ENCODE results near the gene FILIP1L. TPM values are rescaled to one million over a fixed set of nuclear protein-coding genes. Genes with fewer than 3 reads are reported as not detected.

The FILIP1L gene
- total RNA-seq, 1 donor from 2014 or later = 1.1 TPM

GRCh38 chr3:100136921-100137320 lies 22.6 kb upstream of the FILIP1L start:
- DNase-seq (ENCODE audit: low read depth) (no peak), FAIRE-seq (peak; percentile 40)
- H3K36me3 ChIP-seq (ENCODE audit: control insufficient read depth, insufficient read depth, low read length) = no peaks in the 10 kb centered on the region
- H3K4me3 ChIP-seq (ENCODE audit: low read depth, low read length) = no peak overlapping the region
- no peak for TF ChIP-seq CTCF (IDR thresholded peaks at IDR 0.05; ENCODE audit: insufficient read depth, low read length, severe bottlenecking)
- no peaks in the 10 kb centered on the region for H3K27me3 ChIP-seq (ENCODE audit: control insufficient read depth, insufficient read depth, low read length)

GRCh38 chr3:100131241-100131640 lies 16.9 kb upstream of the FILIP1L start:
- FAIRE-seq (no peak), DNase-seq (ENCODE audit: low read depth) (no peak)
- no peaks in the 10 kb centered on the region for H3K27me3 ChIP-seq (ENCODE audit: control insufficient read depth, insufficient read depth, low read length)
- TF ChIP-seq CTCF (IDR thresholded peaks at IDR 0.05; ENCODE audit: insufficient read depth, low read length, severe bottlenecking) = no peak
- no peaks in the 10 kb centered on the region for H3K36me3 ChIP-seq (ENCODE audit: control insufficient read depth, insufficient read depth, low read length)
- H3K4me3 ChIP-seq (ENCODE audit: low read depth, low read length) = no peak overlapping the region

GRCh38 chr3:100129941-100130340 lies 15.6 kb upstream of the FILIP1L start:
- no peak for FAIRE-seq
- DNase-seq (ENCODE audit: low read depth) = no peak
- no peak for TF ChIP-seq CTCF (IDR thresholded peaks at IDR 0.05; ENCODE audit: insufficient read depth, low read length, severe bottlenecking)
- Histone ChIP-seq H3K36me3 (ENCODE audit: control insufficient read depth, insufficient read depth, low read length) (no peaks in the 10 kb centered on the region), H3K27me3 (ENCODE audit: control insufficient read depth, insufficient read depth, low read length) (no peaks in the 10 kb centered on the region), H3K4me3 (ENCODE audit: low read depth, low read length) (no peak overlapping the region)

- no peak for TF ChIP-seq CTCF (IDR thresholded peaks at IDR 0.05; ENCODE audit: insufficient read depth, low read length, severe bottlenecking)
- H3K36me3 ChIP-seq (ENCODE audit: control insufficient read depth, insufficient read depth, low read length) = no peaks in the 10 kb centered on the region
- FAIRE-seq (no peak), DNase-seq (ENCODE audit: low read depth) (no peak)
- no peaks in the 10 kb centered on the region for H3K27me3 ChIP-seq (ENCODE audit: control insufficient read depth, insufficient read depth, low read length)
- H3K4me3 ChIP-seq (ENCODE audit: low read depth, low read length) = no peak overlapping the region
These were observed 14.3 kb upstream of the FILIP1L start for GRCh38 chr3:100128565-100128964.

- TF ChIP-seq CTCF (IDR thresholded peaks at IDR 0.05; ENCODE audit: insufficient read depth, low read length, severe bottlenecking) = no peak
- DNase-seq (ENCODE audit: low read depth) (no peak), FAIRE-seq (no peak)
- no peak overlapping the region for H3K4me3 ChIP-seq (ENCODE audit: low read depth, low read length)
- H3K27me3 ChIP-seq (ENCODE audit: control insufficient read depth, insufficient read depth, low read length) = no peaks in the 10 kb centered on the region
- H3K36me3 ChIP-seq (ENCODE audit: control insufficient read depth, insufficient read depth, low read length) = no peaks in the 10 kb centered on the region
These were observed 13.5 kb upstream of the FILIP1L start for GRCh38 chr3:100127792-100128191.

- no peak for FAIRE-seq
- TF ChIP-seq CTCF (IDR thresholded peaks at IDR 0.05; ENCODE audit: insufficient read depth, low read length, severe bottlenecking) = no peak
- no peak overlapping the region for H3K4me3 ChIP-seq (ENCODE audit: low read depth, low read length)
- no peaks in the 10 kb centered on the region for H3K36me3 ChIP-seq (ENCODE audit: control insufficient read depth, insufficient read depth, low read length)
- DNase-seq (ENCODE audit: low read depth) = no peak
- no peaks in the 10 kb centered on the region for H3K27me3 ChIP-seq (ENCODE audit: control insufficient read depth, insufficient read depth, low read length)
These were observed 11.0 kb upstream of the FILIP1L start for GRCh38 chr3:100125161-100125938.
